GM13977 (cell line): Measurements from ENCODE around the gene ATMIN.
A peak's percentile ranks its signal among the peaks of the same experiment; 100 is the strongest.

Experiments
- DNase-seq: peaks from one replicate; pipeline ENCODE4 v3.0.0; 2012; ENCODE audit warnings: low spot score
- CTCF ChIP-seq: IDR thresholded peaks from 2 replicates; pipeline ENCODE4 v1.5.1; 2012; ENCODE audit warnings: mild to moderate bottlenecking, control low read depth; ENCODE audit not compliant: insufficient read depth; ENCODE audit errors: extremely low read depth, missing control alignments
- in situ Hi-C: fragments of 300-500 bp; cut with MboI; formaldehyde crosslinking; loops from one replicate; pipeline ENCODE4 v1.12.0; 2022; ENCODE audit warnings: low sequenced_read_pairs, low pct_unique_long_range_greater_than_20kb, mixed read lengths, inconsistent platforms; ENCODE audit not compliant: unreplicated experiment

The ATMIN gene

GRCh38 chr16:81014672-81015071 lies 21.0 kb upstream of the ATMIN start:
- DNase-seq: no peak
- in situ Hi-C loops: no loop called here
- no peak for TF ChIP-seq CTCF

GRCh38 chr16:81018496-81018895 lies 17.1 kb upstream of the ATMIN start:
- in situ Hi-C loops: no loop called here
- TF ChIP-seq CTCF: no peak
- no peak for DNase-seq

- in situ Hi-C loops: no loop called here
- no peak for TF ChIP-seq CTCF
These were observed 9.2 kb upstream of the ATMIN start for GRCh38 chr16:81026429-81026828.

GRCh38 chr16:81029930-81030604 lies 5.6 kb upstream of the ATMIN start:
- no peak for TF ChIP-seq CTCF
- in situ Hi-C loops: no loop called here
- DNase-seq: no peak

More at GRCh38 chr16:81026429-81026828, 9.2 kb upstream of the ATMIN start:
- no peak for DNase-seq

- peak; percentile 73 for DNase-seq
- in situ Hi-C loops: no loop called here
- peak; percentile 21 for TF ChIP-seq CTCF
These were observed 521 bp downstream of the ATMIN start for GRCh38 chr16:81035975-81036750.

- DNase-seq: peak; percentile 23
- in situ Hi-C loops: no loop called here
- TF ChIP-seq CTCF: no peak
These were observed 1.2 kb downstream of the ATMIN start for GRCh38 chr16:81036751-81037350.
